ENCODE measurements around the gene ALMS1. TPM values are rescaled to one million over a fixed set of nuclear protein-coding genes. Genes with fewer than 3 reads are reported as not detected.

ALMS1 gene
- 9.9 and 10.4 TPM in 2 replicates for total RNA-seq

GRCh38 chr2:73385504-73386341 lies at the start of gene ALMS1:
ALMS1 (plus strand) TSS chr2:73385836; CDS start chr2:73385869, 33 bp downstream.

GRCh38 chr2:73642338-73643018 lies 256.8 kb downstream of the ALMS1 start, which contains the start of gene NAT8:
NAT8 (minus strand) TSS chr2:73642422; CDS start chr2:73641628, 794 bp downstream.

Other genes with a start within 250 kb of the ALMS1 start
- gene NOTO, start 183.3 kb upstream of the ALMS1 start, total RNA-seq: not detected in 2 replicates
- 14.0 and 19.9 TPM in 2 replicates for gene SMYD5, start 171.6 kb upstream of the ALMS1 start, total RNA-seq
- gene PRADC1, start 152.6 kb upstream of the ALMS1 start, total RNA-seq: 17.8 and 19.2 TPM in 2 replicates
- gene CCT7, start 151.5 kb upstream of the ALMS1 start, total RNA-seq: 547 and 759 TPM in 2 replicates
- gene FBXO41, start 101.4 kb upstream of the ALMS1 start, total RNA-seq: 0.46 and 1.3 TPM in 2 replicates
- gene EGR4, start 92.3 kb upstream of the ALMS1 start, total RNA-seq: not detected in 2 replicates